Ishikawa (cell line): ENCODE measurements around the gene VCAN.

Source experiments
- CEBPB ChIP-seq: IDR thresholded peaks from 2 replicates; pipeline ENCODE4 v1.6.1; 2012
- CREB1 ChIP-seq: IDR thresholded peaks from 2 replicates; pipeline ENCODE4 v1.6.1; 2012; ENCODE audit warnings: low read depth
- EGR1 ChIP-seq: IDR thresholded peaks from 2 replicates; pipeline ENCODE4 v1.6.1; 2012
- EP300 ChIP-seq: IDR thresholded peaks from 2 replicates; pipeline ENCODE4 v1.6.1; 2012; ENCODE audit warnings: borderline replicate concordance
- FOXM1 ChIP-seq: IDR thresholded peaks from 2 replicates; pipeline ENCODE4 v1.6.1; 2012; ENCODE audit warnings: low read depth, borderline replicate concordance
- MAX ChIP-seq: IDR thresholded peaks from 2 replicates; pipeline ENCODE4 v1.6.1; 2012
- NFIC ChIP-seq: IDR thresholded peaks from 2 replicates; pipeline ENCODE4 v1.6.1; 2012
- RAD21 ChIP-seq: IDR thresholded peaks from 2 replicates; pipeline ENCODE4 v1.6.1; 2012; ENCODE audit warnings: low read depth
- REST ChIP-seq: IDR thresholded peaks from 2 replicates; pipeline ENCODE4 v1.6.1; 2012; ENCODE audit warnings: low read depth, mild to moderate bottlenecking
- TAF1 ChIP-seq: IDR thresholded peaks from 2 replicates; pipeline ENCODE4 v1.6.1; 2012; ENCODE audit warnings: low read depth, mild to moderate bottlenecking
- TCF12 ChIP-seq: IDR thresholded peaks from 2 replicates; pipeline ENCODE4 v1.6.1; 2012; ENCODE audit warnings: low read depth
- TEAD4 ChIP-seq: IDR thresholded peaks from 2 replicates; pipeline ENCODE4 v1.6.1; 2012
- USF1 ChIP-seq: IDR thresholded peaks from 2 replicates; pipeline ENCODE4 v1.6.1; 2012
- YY1 ChIP-seq: IDR thresholded peaks from 2 replicates; pipeline ENCODE4 v1.6.1; 2012; ENCODE audit warnings: low read depth
- ZBTB7A ChIP-seq: IDR thresholded peaks from 2 replicates; pipeline ENCODE4 v1.6.1; 2012; ENCODE audit warnings: low read depth

VCAN gene

GRCh38 chr5:83436276-83436675 is 35.3 kb upstream of the VCAN start:
- TF ChIP-seq CREB1 (no peak), FOXM1 (no peak)

- TF ChIP-seq RAD21 (no peak), EP300 (no peak), REST (no peak), TAF1 (no peak), EGR1 (no peak), CREB1 (no peak), TEAD4 (no peak), MAX (no peak), CEBPB (no peak), FOXM1 (no peak), TCF12 (no peak), ZBTB7A (no peak), YY1 (no peak), NFIC (no peak), USF1 (no peak)
Measured at GRCh38 chr5:83440826-83441225, 30.7 kb upstream of the VCAN start.

GRCh38 chr5:83441747-83442146 is 29.8 kb upstream of the VCAN start:
- TF ChIP-seq REST (no peak), CEBPB (peak; percentile 76)

- TF ChIP-seq TCF12: no peak
- TF ChIP-seq MAX: no peak
Measured at GRCh38 chr5:83443534-83443933, 28.0 kb upstream of the VCAN start.

- TF ChIP-seq YY1: no peak
Measured at GRCh38 chr5:83444445-83444844, 27.1 kb upstream of the VCAN start.

- TF ChIP-seq CREB1 (no peak), TEAD4 (no peak), REST (no peak), USF1 (no peak), ZBTB7A (no peak), RAD21 (no peak), NFIC (no peak), YY1 (no peak), EP300 (no peak), TCF12 (no peak), MAX (no peak), TAF1 (no peak), CEBPB (no peak), FOXM1 (no peak), EGR1 (no peak)
Measured at GRCh38 chr5:83446253-83446947, 25.1 kb upstream of the VCAN start.
